HG02938 (cell line): ENCODE results near the gene CXCL9.
"Not testable (repeated sequence)": the region's sequence is repeated elsewhere in the genome, so short reads cannot be mapped to it uniquely, and the experiment has no call there.

Experiments
- ATAC-seq: cut with Tn5 transposase; IDR thresholded peaks from one replicate; pipeline ENCODE4 v1.9.1; 2021; ENCODE audit warnings: mild to moderate bottlenecking, moderate library complexity; ENCODE audit not compliant: unreplicated experiment

The CXCL9 gene

GRCh38 chr4:75962072-75962471 lies 45.2 kb downstream of the CXCL9 start:
- not testable (repeated sequence) for ATAC-seq

- not testable (repeated sequence) for ATAC-seq
Observed at GRCh38 chr4:75958546-75958945, 48.8 kb downstream of the CXCL9 start.

- ATAC-seq: not testable (repeated sequence)
Observed at GRCh38 chr4:75954811-75955210, 52.5 kb downstream of the CXCL9 start.

- ATAC-seq: no peak
Observed at GRCh38 chr4:75953509-75953908, 53.8 kb downstream of the CXCL9 start.
